ENCODE measurements around the gene ERICH6B. TPM values are rescaled to one million over a fixed set of nuclear protein-coding genes. Genes with fewer than 3 reads are reported as not detected.

ERICH6B gene
- total and polyA plus RNA-seq, 2 experiments from 2014 or later: 0.98 TPM; not detected in 1

- H3K27ac ChIP-seq: no peak overlapping the region
- H3K36me3 ChIP-seq: no peaks in the 10 kb centered on the region
- H3K4me3 ChIP-seq: no peak overlapping the region
- DNase-seq (ENCODE audit: low read depth in 1 of 2, low spot score in 1 of 2): no peak
- no peaks in the 10 kb centered on the region for H3K9me3 ChIP-seq (ENCODE audit: low read depth)
- no peaks in the 10 kb centered on the region for H3K4me1 ChIP-seq (ENCODE audit: low read depth)
- peaks cover 19% of the 10 kb centered on the region for H3K27me3 ChIP-seq
- TF ChIP-seq CTCF (IDR thresholded peaks at IDR 0.05; ENCODE audit: low read depth, low read length): no peak
Observed at GRCh38 chr13:45575830-45576180, 39.7 kb downstream of the ERICH6B start.

GRCh38 chr13:45575146-45575829, 40.3 kb downstream of the ERICH6B start:
- H3K27ac ChIP-seq: no peak overlapping the region

GRCh38 chr13:45565331-45565730, 50.2 kb downstream of the ERICH6B start:
- TF ChIP-seq CTCF (IDR thresholded peaks at IDR 0.05; ENCODE audit: low read depth, low read length): no peak
- Histone ChIP-seq H3K4me1 (ENCODE audit: low read depth) (peaks cover 18% of the 10 kb centered on the region), H3K36me3 (no peaks in the 10 kb centered on the region), H3K27me3 (no peaks in the 10 kb centered on the region), H3K4me3 (no peak overlapping the region), H3K9me3 (ENCODE audit: low read depth) (no peaks in the 10 kb centered on the region), H3K27ac (no peak overlapping the region)
- DNase-seq (ENCODE audit: low read depth in 1 of 2, low spot score in 1 of 2): no peak

More at GRCh38 chr13:45575146-45575829, 40.3 kb downstream of the ERICH6B start:
- no peak for DNase-seq (ENCODE audit: low read depth in 1 of 2, low spot score in 1 of 2)
- Histone ChIP-seq H3K4me3 (no peak overlapping the region), H3K4me1 (ENCODE audit: low read depth) (no peaks in the 10 kb centered on the region), H3K27me3 (peaks cover 19% of the 10 kb centered on the region), H3K9me3 (ENCODE audit: low read depth) (no peaks in the 10 kb centered on the region), H3K36me3 (no peaks in the 10 kb centered on the region)
- no peak for TF ChIP-seq CTCF (IDR thresholded peaks at IDR 0.05; ENCODE audit: low read depth, low read length)

- H3K36me3 ChIP-seq: no peaks in the 10 kb centered on the region
- peak; percentile 39 to 57 for DNase-seq (ENCODE audit: low read depth in 1 of 2, low spot score in 1 of 2)
- no peak overlapping the region for H3K4me3 ChIP-seq
- no peak overlapping the region for H3K27ac ChIP-seq
- H3K9me3 ChIP-seq (ENCODE audit: low read depth): no peaks in the 10 kb centered on the region
- TF ChIP-seq CTCF (IDR thresholded peaks at IDR 0.05; ENCODE audit: low read depth, low read length): no peak
- peaks cover 18% of the 10 kb centered on the region for H3K4me1 ChIP-seq (ENCODE audit: low read depth)
- H3K27me3 ChIP-seq: no peaks in the 10 kb centered on the region
Observed at GRCh38 chr13:45564133-45564776, 51.3 kb downstream of the ERICH6B start.

GRCh38 chr13:45554604-45555109, 60.9 kb downstream of the ERICH6B start:
- Histone ChIP-seq H3K36me3 (no peaks in the 10 kb centered on the region), H3K4me1 (ENCODE audit: low read depth) (no peaks in the 10 kb centered on the region), H3K27ac (no peak overlapping the region), H3K9me3 (ENCODE audit: low read depth) (no peaks in the 10 kb centered on the region), H3K4me3 (no peak overlapping the region), H3K27me3 (no peaks in the 10 kb centered on the region)
- no peak for TF ChIP-seq CTCF (IDR thresholded peaks at IDR 0.05; ENCODE audit: low read depth, low read length)
- no peak for DNase-seq (ENCODE audit: low read depth in 1 of 2, low spot score in 1 of 2)

All from cardiac muscle cell (in vitro differentiated cells and primary cell).